Measurements from ENCODE around the gene PRAMEF33.
"Not testable (repeated sequence)": the region's sequence is repeated elsewhere in the genome, so short reads cannot be mapped to it uniquely, and the experiment has no call there.

Gene PRAMEF33, protein sequence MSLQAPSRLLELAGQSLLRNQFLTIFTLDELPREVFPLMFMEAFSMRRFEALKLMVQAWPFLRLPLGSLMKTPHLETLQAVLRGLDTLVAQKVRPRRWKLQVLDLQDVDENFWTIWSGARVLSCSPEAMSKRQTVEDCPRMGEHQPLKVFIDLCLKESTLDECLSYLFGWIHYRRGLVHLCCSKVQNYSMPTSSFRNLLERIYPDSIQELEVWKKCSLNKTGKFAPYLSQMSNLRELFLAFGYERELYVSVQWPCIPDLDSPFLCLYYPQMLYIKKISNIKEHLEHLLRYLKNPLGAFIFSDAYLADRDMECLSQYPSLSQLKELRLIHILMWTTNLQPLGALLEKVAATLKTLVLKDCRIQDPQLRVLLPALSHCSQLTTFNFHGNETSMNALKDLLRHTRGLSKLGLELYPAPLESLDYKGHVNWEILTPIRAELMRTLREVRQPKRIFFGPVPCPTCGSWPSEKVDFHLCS

DNA sequence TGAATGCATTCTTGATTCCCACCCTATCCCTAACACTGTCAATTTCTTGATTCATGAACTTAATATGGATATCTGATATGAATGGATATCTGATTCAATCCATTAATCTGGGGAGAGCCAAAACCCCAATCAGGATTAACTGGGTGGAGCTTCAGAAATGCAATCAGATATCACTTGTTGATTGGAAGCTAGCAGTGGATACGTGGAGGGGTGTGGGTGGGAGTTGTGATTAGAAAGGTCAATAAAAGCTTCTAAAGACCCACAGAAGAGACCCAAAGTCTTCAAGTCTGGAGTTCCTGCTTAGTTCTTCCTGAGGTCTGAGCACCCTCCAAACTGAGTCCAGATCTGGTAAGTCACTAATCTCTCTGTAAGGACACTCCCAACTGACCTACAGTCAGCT is at the start of gene PRAMEF33:
TSS of gene PRAMEF33 (plus strand) at position 301 of the 400 bp plus-strand sequence. CDS start 2,416 bp downstream, outside the sequence.
- not testable (repeated sequence) for H3K9ac ChIP-seq (ENCODE audit: low read depth, low read length); H3K4me3 ChIP-seq (ENCODE audit: low read depth, low read length); H3K9me3 ChIP-seq (ENCODE audit: control insufficient read depth, insufficient read depth, low read length); H3K36me3 ChIP-seq (ENCODE audit: control insufficient read depth, insufficient read depth, low read length); H3K4me1 ChIP-seq (ENCODE audit: control insufficient read depth, insufficient read depth, low read length); H3K27me3 ChIP-seq (ENCODE audit: control insufficient read depth, insufficient read depth, low read length)

DNA sequence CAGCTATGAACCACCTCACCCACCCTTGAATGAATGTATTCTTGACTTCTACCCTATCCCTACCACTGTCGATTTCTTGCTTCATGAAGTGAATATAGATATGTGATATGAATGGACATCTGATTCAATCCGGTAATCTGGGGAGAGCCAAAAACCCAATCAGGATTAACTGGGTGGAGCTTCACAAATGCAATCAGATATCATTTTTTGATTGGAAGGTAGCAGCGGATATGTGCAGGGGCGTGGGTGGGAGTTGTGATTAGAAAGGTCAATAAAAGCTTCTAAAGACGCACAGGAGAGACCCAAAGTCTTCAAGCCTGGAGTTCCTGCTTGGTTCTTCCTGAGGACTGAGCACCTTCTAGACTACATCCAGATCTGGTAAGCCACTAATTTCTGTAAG is 49.4 kb upstream of the PRAMEF33 start, which contains the start of gene PRAMEF5:
TSS of gene PRAMEF5 (plus strand) at position 301 of the 400 bp plus-strand sequence. CDS start 5,071 bp downstream, outside the sequence.
- H3K9ac ChIP-seq (ENCODE audit: low read depth, low read length); H3K4me1 ChIP-seq (ENCODE audit: control insufficient read depth, insufficient read depth, low read length); H3K27me3 ChIP-seq (ENCODE audit: control insufficient read depth, insufficient read depth, low read length); H3K4me3 ChIP-seq (ENCODE audit: low read depth, low read length); H3K9me3 ChIP-seq (ENCODE audit: control insufficient read depth, insufficient read depth, low read length); H3K36me3 ChIP-seq (ENCODE audit: control insufficient read depth, insufficient read depth, low read length): not testable (repeated sequence)

- not testable (repeated sequence) for H3K9me3 ChIP-seq (ENCODE audit: control insufficient read depth, insufficient read depth, low read length); H3K9ac ChIP-seq (ENCODE audit: low read depth, low read length); H3K4me1 ChIP-seq (ENCODE audit: control insufficient read depth, insufficient read depth, low read length); H3K36me3 ChIP-seq (ENCODE audit: control insufficient read depth, insufficient read depth, low read length); H3K4me3 ChIP-seq (ENCODE audit: low read depth, low read length); H3K27me3 ChIP-seq (ENCODE audit: control insufficient read depth, insufficient read depth, low read length)
Observed at GRCh38 chr1:13265124-13265523, 38.2 kb upstream of the PRAMEF33 start.

- H3K9me3 ChIP-seq (ENCODE audit: control insufficient read depth, insufficient read depth, low read length): not testable (repeated sequence)
Observed at GRCh38 chr1:13277016-13277415, 26.3 kb upstream of the PRAMEF33 start.

DNA sequence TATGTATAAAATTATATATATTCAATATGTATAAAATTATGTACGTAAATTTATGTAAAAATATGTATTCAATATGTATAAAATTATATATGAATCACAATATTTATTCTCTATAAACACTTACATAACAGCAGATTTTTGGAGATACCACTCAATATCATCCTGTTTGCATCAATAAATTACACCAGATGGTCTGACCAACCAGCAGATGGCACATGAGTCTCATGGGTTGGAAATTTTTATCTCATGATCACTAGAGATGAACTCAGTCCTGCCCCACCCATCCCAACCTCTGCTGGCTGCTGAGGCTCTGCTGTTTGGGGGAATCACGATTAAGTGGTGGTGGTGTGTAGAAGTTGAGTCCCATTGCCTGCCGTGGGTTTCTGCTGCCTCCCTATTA is 23.7 kb upstream of the PRAMEF33 start:
- not testable (repeated sequence) for H3K9ac ChIP-seq (ENCODE audit: low read depth, low read length); H3K4me3 ChIP-seq (ENCODE audit: low read depth, low read length); H3K27me3 ChIP-seq (ENCODE audit: control insufficient read depth, insufficient read depth, low read length); H3K36me3 ChIP-seq (ENCODE audit: control insufficient read depth, insufficient read depth, low read length); H3K4me1 ChIP-seq (ENCODE audit: control insufficient read depth, insufficient read depth, low read length); H3K9me3 ChIP-seq (ENCODE audit: control insufficient read depth, insufficient read depth, low read length)

More at GRCh38 chr1:13277016-13277415, 26.3 kb upstream of the PRAMEF33 start:
- H3K36me3 ChIP-seq (ENCODE audit: control insufficient read depth, insufficient read depth, low read length); H3K9ac ChIP-seq (ENCODE audit: low read depth, low read length); H3K4me3 ChIP-seq (ENCODE audit: low read depth, low read length); H3K27me3 ChIP-seq (ENCODE audit: control insufficient read depth, insufficient read depth, low read length); H3K4me1 ChIP-seq (ENCODE audit: control insufficient read depth, insufficient read depth, low read length): not testable (repeated sequence)

GRCh38 chr1:13285037-13285436 is 18.3 kb upstream of the PRAMEF33 start, which contains the start of gene PRAMEF8:
PRAMEF8 (minus strand) TSS chr1:13285137; CDS start chr1:13284091, 1,046 bp downstream.
- H3K4me1 ChIP-seq (ENCODE audit: control insufficient read depth, insufficient read depth, low read length); H3K36me3 ChIP-seq (ENCODE audit: control insufficient read depth, insufficient read depth, low read length); H3K9me3 ChIP-seq (ENCODE audit: control insufficient read depth, insufficient read depth, low read length); H3K9ac ChIP-seq (ENCODE audit: low read depth, low read length); H3K4me3 ChIP-seq (ENCODE audit: low read depth, low read length); H3K27me3 ChIP-seq (ENCODE audit: control insufficient read depth, insufficient read depth, low read length): not testable (repeated sequence)

DNA sequence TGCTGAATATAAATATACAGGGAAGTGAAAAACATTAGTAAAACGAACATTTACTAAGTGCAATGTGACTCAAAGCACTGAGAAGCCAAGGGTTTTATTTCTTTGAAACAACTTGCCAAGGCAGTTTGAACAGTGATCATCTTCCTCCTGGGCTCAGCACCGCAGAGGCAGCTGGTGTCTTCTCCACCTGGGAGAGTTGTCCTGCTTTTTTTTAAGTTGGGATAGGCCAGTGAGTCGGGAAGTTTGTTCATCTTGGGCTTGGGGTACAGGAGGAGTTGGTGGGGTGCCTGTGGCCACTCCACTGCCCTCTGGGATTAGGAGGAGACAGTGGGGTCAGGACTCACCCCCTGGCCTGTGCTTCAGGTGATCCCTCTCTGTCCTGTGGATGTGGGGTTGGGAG is 14.3 kb upstream of the PRAMEF33 start:
- not testable (repeated sequence) for H3K4me1 ChIP-seq (ENCODE audit: control insufficient read depth, insufficient read depth, low read length); H3K9me3 ChIP-seq (ENCODE audit: control insufficient read depth, insufficient read depth, low read length); H3K36me3 ChIP-seq (ENCODE audit: control insufficient read depth, insufficient read depth, low read length); H3K4me3 ChIP-seq (ENCODE audit: low read depth, low read length); H3K9ac ChIP-seq (ENCODE audit: low read depth, low read length); H3K27me3 ChIP-seq (ENCODE audit: control insufficient read depth, insufficient read depth, low read length)

GRCh38 chr1:13297216-13297931 is 6.0 kb upstream of the PRAMEF33 start:
- not testable (repeated sequence) for H3K36me3 ChIP-seq (ENCODE audit: control insufficient read depth, insufficient read depth, low read length); H3K4me3 ChIP-seq (ENCODE audit: low read depth, low read length); H3K4me1 ChIP-seq (ENCODE audit: control insufficient read depth, insufficient read depth, low read length); H3K27me3 ChIP-seq (ENCODE audit: control insufficient read depth, insufficient read depth, low read length); H3K9ac ChIP-seq (ENCODE audit: low read depth, low read length); H3K9me3 ChIP-seq (ENCODE audit: control insufficient read depth, insufficient read depth, low read length)

DNA sequence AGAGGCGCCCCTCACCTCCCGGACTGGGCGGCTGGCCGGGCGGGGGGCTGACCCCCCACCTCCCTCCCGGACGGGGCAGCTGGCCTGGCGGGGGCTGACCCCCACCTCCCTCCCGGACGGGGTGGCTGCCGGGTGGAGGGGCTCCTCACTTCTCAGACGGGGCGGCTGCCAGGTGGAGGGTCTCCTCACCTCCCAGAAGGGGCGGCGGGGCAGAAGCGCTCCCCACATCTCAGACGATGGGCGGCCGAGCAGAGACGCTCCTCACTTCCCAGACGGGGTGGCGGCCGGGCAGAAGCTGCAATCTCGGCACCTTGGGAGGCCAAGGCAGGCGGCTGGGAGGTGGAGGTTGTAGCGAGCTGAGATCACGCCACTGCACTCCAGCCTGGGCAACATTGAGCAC is 4.6 kb upstream of the PRAMEF33 start:
- H3K9ac ChIP-seq (ENCODE audit: low read depth, low read length); H3K36me3 ChIP-seq (ENCODE audit: control insufficient read depth, insufficient read depth, low read length); H3K27me3 ChIP-seq (ENCODE audit: control insufficient read depth, insufficient read depth, low read length); H3K4me1 ChIP-seq (ENCODE audit: control insufficient read depth, insufficient read depth, low read length); H3K4me3 ChIP-seq (ENCODE audit: low read depth, low read length); H3K9me3 ChIP-seq (ENCODE audit: control insufficient read depth, insufficient read depth, low read length): not testable (repeated sequence)

- not testable (repeated sequence) for H3K9me3 ChIP-seq (ENCODE audit: control insufficient read depth, insufficient read depth, low read length); H3K4me3 ChIP-seq (ENCODE audit: low read depth, low read length)
Observed at GRCh38 chr1:13302197-13302596, 1.1 kb upstream of the PRAMEF33 start.

DNA sequence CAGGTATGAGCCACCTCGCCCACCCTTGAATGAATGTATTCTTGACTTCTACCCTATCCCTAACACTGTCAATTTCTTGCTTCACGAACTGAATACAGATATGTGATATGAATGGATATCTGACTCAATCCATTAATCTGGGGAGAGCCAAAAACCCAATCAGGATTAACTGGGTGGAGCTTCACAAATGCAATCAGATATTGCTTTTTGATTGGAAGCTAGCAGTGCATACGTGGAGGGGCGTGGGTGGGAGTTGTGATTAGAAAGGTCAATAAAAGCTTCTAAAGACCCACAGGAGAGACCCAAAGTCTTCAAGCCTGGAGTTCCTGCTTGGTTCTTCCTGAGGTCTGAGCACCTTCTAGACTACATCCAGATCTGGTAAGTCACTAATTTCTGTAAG is 11.9 kb downstream of the PRAMEF33 start, which contains the start of gene PRAMEF15:
TSS of gene PRAMEF15 (plus strand) at position 301 of the 400 bp plus-strand sequence. CDS start 2,827 bp downstream, outside the sequence.
- H3K36me3 ChIP-seq (ENCODE audit: control insufficient read depth, insufficient read depth, low read length); H3K9me3 ChIP-seq (ENCODE audit: control insufficient read depth, insufficient read depth, low read length): not testable (repeated sequence)

More at GRCh38 chr1:13302197-13302596, 1.1 kb upstream of the PRAMEF33 start:
- H3K9ac ChIP-seq (ENCODE audit: low read depth, low read length); H3K27me3 ChIP-seq (ENCODE audit: control insufficient read depth, insufficient read depth, low read length); H3K4me1 ChIP-seq (ENCODE audit: control insufficient read depth, insufficient read depth, low read length); H3K36me3 ChIP-seq (ENCODE audit: control insufficient read depth, insufficient read depth, low read length): not testable (repeated sequence)

DNA sequence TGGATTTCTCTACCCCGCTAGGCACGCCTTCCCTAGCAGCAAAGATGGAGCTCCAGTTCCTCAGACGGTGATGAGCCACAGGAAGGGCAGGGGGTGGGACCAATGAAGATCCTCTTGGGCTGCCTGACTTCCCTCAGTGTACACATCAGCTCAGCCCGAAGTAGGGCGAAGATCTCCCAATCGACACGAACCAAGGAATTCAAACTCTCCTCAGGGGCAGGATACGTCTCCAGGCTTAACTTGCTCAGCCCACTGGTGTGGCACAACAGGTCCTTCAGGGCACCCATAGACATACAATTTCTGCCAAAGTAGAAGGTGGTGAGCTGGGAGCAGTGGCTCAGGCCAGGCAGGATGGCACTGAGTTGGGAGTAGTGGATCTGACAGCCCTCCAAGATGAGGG is 39.2 kb downstream of the PRAMEF33 start:
- not testable (repeated sequence) for H3K9me3 ChIP-seq (ENCODE audit: control insufficient read depth, insufficient read depth, low read length); H3K9ac ChIP-seq (ENCODE audit: low read depth, low read length); H3K4me1 ChIP-seq (ENCODE audit: control insufficient read depth, insufficient read depth, low read length); H3K4me3 ChIP-seq (ENCODE audit: low read depth, low read length); H3K36me3 ChIP-seq (ENCODE audit: control insufficient read depth, insufficient read depth, low read length); H3K27me3 ChIP-seq (ENCODE audit: control insufficient read depth, insufficient read depth, low read length)

More for the DNA sequence above, 11.9 kb downstream of the PRAMEF33 start, which contains the start of gene PRAMEF15:
- not testable (repeated sequence) for H3K9ac ChIP-seq (ENCODE audit: low read depth, low read length); H3K4me3 ChIP-seq (ENCODE audit: low read depth, low read length); H3K27me3 ChIP-seq (ENCODE audit: control insufficient read depth, insufficient read depth, low read length); H3K4me1 ChIP-seq (ENCODE audit: control insufficient read depth, insufficient read depth, low read length)
